Neuronal stem cell (in vitro differentiated cells): Measurements from ENCODE around the gene CYTL1.

Source experiments
- DNase-seq: peaks from one replicate; pipeline ENCODE4 v3.0.0-alpha.2; 2013; ENCODE audit warnings: low spot score
- H2AFZ ChIP-seq: one replicate; pipeline ENCODE4 v1.6.1; 2013; ENCODE audit warnings: mild to moderate bottlenecking, low read length, inconsistent platforms
- H2AK5ac ChIP-seq: 2 replicates; pipeline ENCODE4 v1.6.1; 2013; ENCODE audit warnings: low read depth, mild to moderate bottlenecking, inconsistent platforms, low read length, moderate library complexity, mixed read lengths
- H2BK120ac ChIP-seq: 2 replicates; pipeline ENCODE4 v1.6.1; 2013; ENCODE audit warnings: low read depth, mild to moderate bottlenecking, inconsistent platforms, low read length, moderate library complexity, mixed read lengths
- H2BK12ac ChIP-seq: one replicate; pipeline ENCODE4 v1.6.1; 2013; ENCODE audit warnings: low read length, inconsistent platforms
- H2BK15ac ChIP-seq: 2 replicates; pipeline ENCODE4 v1.6.1; 2013; ENCODE audit warnings: mild to moderate bottlenecking, low read length, inconsistent platforms, mixed read lengths
- H2BK5ac ChIP-seq: one replicate; pipeline ENCODE4 v1.6.1; 2013; ENCODE audit warnings: inconsistent platforms, mild to moderate bottlenecking, low read length, moderate library complexity
- H3K14ac ChIP-seq: one replicate; pipeline ENCODE4 v1.6.1; 2013; ENCODE audit warnings: low read length, inconsistent platforms
- H3K18ac ChIP-seq: 2 replicates; pipeline ENCODE4 v1.6.1; 2013; ENCODE audit warnings: low read length, inconsistent platforms
- H3K23ac ChIP-seq: 2 replicates; pipeline ENCODE4 v1.6.1; 2013; ENCODE audit warnings: low read depth, mild to moderate bottlenecking, mixed read lengths, low read length, inconsistent platforms; ENCODE audit not compliant: poor library complexity
- H3K27ac ChIP-seq: replicated peaks from 3 replicates; pipeline ENCODE4 v1.5.1; 2013; ENCODE audit warnings: low read length, inconsistent platforms
- H3K27me3 ChIP-seq, 3 experiments: 2 replicates each; pipeline ENCODE4 v1.6.1; 2013; ENCODE audit warnings: low read length in 3 of 3, mild to moderate bottlenecking in 2 of 3, inconsistent platforms in 1 of 3, low read depth in 1 of 3, mixed read lengths in 1 of 3, moderate library complexity in 1 of 3; ENCODE audit not compliant: control insufficient read depth in 3 of 3, insufficient read depth in 3 of 3
- H3K36me3 ChIP-seq, 2 donors: replicated peaks in 1 of 2; 2 replicates each; pipeline ENCODE4 v1.6.1; 2013; ENCODE audit warnings: low read length in 2 of 2; ENCODE audit not compliant: control insufficient read depth in 2 of 2, insufficient read depth in 2 of 2
- H3K4ac ChIP-seq: 2 replicates; pipeline ENCODE4 v1.6.1; 2013; ENCODE audit warnings: inconsistent platforms, mild to moderate bottlenecking, low read length, moderate library complexity
- H3K4me1 ChIP-seq, 2 donors: 1 replicate in 1 of 2; 2 replicates in 1 of 2; pipeline ENCODE4 v1.6.1; 2013; ENCODE audit warnings: low read length in 2 of 2, low read depth in 1 of 2; ENCODE audit not compliant: control insufficient read depth in 2 of 2, insufficient read depth in 1 of 2
- H3K4me2 ChIP-seq: one replicate; pipeline ENCODE4 v1.6.1; 2013; ENCODE audit warnings: mild to moderate bottlenecking, low read length, inconsistent platforms; ENCODE audit not compliant: insufficient read depth, poor library complexity, severe bottlenecking
- H3K4me3 ChIP-seq, 2 donors: 2 replicates each; pipeline ENCODE4 v1.5.1; 2013; ENCODE audit warnings: low read length in 2 of 2, mild to moderate bottlenecking in 2 of 2, inconsistent platforms in 1 of 2, moderate library complexity in 1 of 2
- H3K79me1 ChIP-seq: one replicate; pipeline ENCODE4 v1.6.1; 2013; ENCODE audit warnings: low read depth, mild to moderate bottlenecking, inconsistent platforms, low read length, moderate library complexity
- H3K9ac ChIP-seq: one replicate; pipeline ENCODE4 v1.6.1; 2013; ENCODE audit warnings: mild to moderate bottlenecking, low read depth, low read length, inconsistent platforms; ENCODE audit not compliant: poor library complexity
- H3K9me3 ChIP-seq, 2 donors: replicated peaks in 1 of 2; 2 replicates each; pipeline versions ENCODE3 to v1.6.1; 2013; ENCODE audit warnings: low read length in 2 of 2, mild to moderate bottlenecking in 2 of 2, inconsistent platforms in 1 of 2, low read depth in 1 of 2, mixed read lengths in 1 of 2, moderate library complexity in 1 of 2; ENCODE audit not compliant: control insufficient read depth in 2 of 2, insufficient read depth in 1 of 2
- H4K8ac ChIP-seq: one replicate; pipeline ENCODE4 v1.6.1; 2013; ENCODE audit warnings: low read depth, mild to moderate bottlenecking, inconsistent platforms, low read length, moderate library complexity
- H4K91ac ChIP-seq: one replicate; pipeline ENCODE4 v1.6.1; 2013; ENCODE audit warnings: low read length, low read depth, mild to moderate bottlenecking, inconsistent platforms; ENCODE audit not compliant: poor library complexity
- WGBS, 2 donors: extraction: QIAGEN DNeasy Blood & Tissue Kit; methylation state at CpG; one replicate each; pipeline ENCODE4 v1.1.7; 2013; ENCODE audit warnings: missing lambda C conversion rate in 2 of 2, mixed read lengths in 1 of 2; ENCODE audit not compliant: insufficient read length in 2 of 2, insufficient replicate concordance in 1 of 2; ENCODE audit errors: extremely low coverage in 2 of 2; 5-methylcytosine and 5-hydroxymethylcytosine counted together

Gene CYTL1

GRCh38 chr4:5024673-5025072 is 5.4 kb upstream of the CYTL1 start:
- Histone ChIP-seq H3K9me3 (no peaks in the 10 kb centered on the region), H3K27ac (no peak overlapping the region)

GRCh38 chr4:5021546-5021945 is 2.3 kb upstream of the CYTL1 start:
- H3K18ac ChIP-seq = no peak overlapping the region
- H2BK12ac ChIP-seq = no peak overlapping the region
- H2AFZ ChIP-seq = no peak overlapping the region
- H3K79me1 ChIP-seq = no peaks in the 10 kb centered on the region
- WGBS, 2 donors = no CpG with 5 or more reads among the region's 3 CpGs
- peaks cover 0 to 4% (median 3%) of the 10 kb centered on the region in 3 experiments for H3K27me3 ChIP-seq
- no peak overlapping the region for H3K27ac ChIP-seq
- H2BK120ac ChIP-seq = no peak overlapping the region
- no peak overlapping the region for H3K9ac ChIP-seq
- H3K4me3 ChIP-seq = no peak overlapping the region
- H2AK5ac ChIP-seq = no peak overlapping the region
- no peak overlapping the region for H4K91ac ChIP-seq
- H3K4me1 ChIP-seq = peaks cover 0 to 7% of the 10 kb centered on the region in 2 donors
- no peak overlapping the region for H3K14ac ChIP-seq
- no peaks in the 10 kb centered on the region for H3K9me3 ChIP-seq
- H3K23ac ChIP-seq = no peak overlapping the region
- no peak overlapping the region for H2BK5ac ChIP-seq
- no peak overlapping the region for H4K8ac ChIP-seq
- H3K4ac ChIP-seq = no peak overlapping the region
- DNase-seq = no peak
- H2BK15ac ChIP-seq = no peak overlapping the region
- H3K4me2 ChIP-seq = no peak overlapping the region
- no peaks in the 10 kb centered on the region for H3K36me3 ChIP-seq

More at GRCh38 chr4:5024673-5025072, 5.4 kb upstream of the CYTL1 start:
- H3K4me3 ChIP-seq = no peak overlapping the region
- no peak overlapping the region for H3K4me2 ChIP-seq
- WGBS, 2 donors = no CpG with 5 or more reads among the region's 6 CpGs
- H2BK120ac ChIP-seq = no peak overlapping the region
- H3K4ac ChIP-seq = no peak overlapping the region
- H3K4me1 ChIP-seq = peaks cover 0 to under 1% of the 10 kb centered on the region in 2 donors
- no peak overlapping the region for H3K9ac ChIP-seq
- no peak overlapping the region for H2AK5ac ChIP-seq
- H2BK5ac ChIP-seq = no peak overlapping the region
- no peaks in the 10 kb centered on the region for H3K79me1 ChIP-seq
- H3K14ac ChIP-seq = no peak overlapping the region
- H3K36me3 ChIP-seq = no peaks in the 10 kb centered on the region
- no peaks in the 10 kb centered on the region for H3K27me3 ChIP-seq
- H2BK12ac ChIP-seq = no peak overlapping the region
- no peak for DNase-seq
- H4K91ac ChIP-seq = no peak overlapping the region
- H2AFZ ChIP-seq = no peak overlapping the region
- no peak overlapping the region for H2BK15ac ChIP-seq
- H3K23ac ChIP-seq = no peak overlapping the region
- H4K8ac ChIP-seq = peak overlapping the region; percentile 52
- H3K18ac ChIP-seq = no peak overlapping the region

GRCh38 chr4:5020341-5020740 is 1.1 kb upstream of the CYTL1 start:
- H3K27ac ChIP-seq = no peak overlapping the region
- H4K91ac ChIP-seq = no peak overlapping the region
- no peak overlapping the region for H3K14ac ChIP-seq
- H3K4me3 ChIP-seq = no peak overlapping the region
- DNase-seq = no peak
- peaks cover 0 to 4% (median 3%) of the 10 kb centered on the region in 3 experiments for H3K27me3 ChIP-seq
- no peak overlapping the region for H3K4ac ChIP-seq
- no peak overlapping the region for H2AK5ac ChIP-seq
- H2AFZ ChIP-seq = no peak overlapping the region
- H2BK12ac ChIP-seq = no peak overlapping the region
- no peak overlapping the region for H3K23ac ChIP-seq
- no peaks in the 10 kb centered on the region for H3K79me1 ChIP-seq
- no peak overlapping the region for H2BK120ac ChIP-seq
- no peak overlapping the region for H2BK15ac ChIP-seq
- no peak overlapping the region for H3K4me2 ChIP-seq
- WGBS, 2 donors = no CpG with 5 or more reads among the region's 1 CpG
- H3K4me1 ChIP-seq = peaks cover 0 to 7% of the 10 kb centered on the region in 2 donors
- no peak overlapping the region for H4K8ac ChIP-seq
- no peaks in the 10 kb centered on the region for H3K9me3 ChIP-seq
- no peak overlapping the region for H2BK5ac ChIP-seq
- H3K9ac ChIP-seq = no peak overlapping the region
- no peak overlapping the region for H3K18ac ChIP-seq
- no peaks in the 10 kb centered on the region for H3K36me3 ChIP-seq

GRCh38 chr4:5019796-5020195 is 538 bp upstream of the CYTL1 start:
- WGBS, 2 donors = no CpG with 5 or more reads among the region's 12 CpGs
- Histone ChIP-seq H3K4me3 (no peak overlapping the region), H3K14ac (no peak overlapping the region), H2BK120ac (no peak overlapping the region), H2AK5ac (no peak overlapping the region), H3K4me1 (peaks cover 0 to 7% of the 10 kb centered on the region in 2 donors), H3K27me3 (peaks cover 0 to 4% (median 3%) of the 10 kb centered on the region in 3 experiments), H3K9ac (no peak overlapping the region), H3K4me2 (peak overlapping the region; percentile 50), H3K27ac (no peak overlapping the region), H2BK15ac (peak overlapping the region; percentile 4), H3K4ac (no peak overlapping the region), H3K79me1 (no peaks in the 10 kb centered on the region), H3K23ac (no peak overlapping the region), H4K8ac (no peak overlapping the region), H2BK5ac (no peak overlapping the region), H4K91ac (no peak overlapping the region), H3K18ac (no peak overlapping the region), H2AFZ (peak overlapping the region; percentile 40), H3K36me3 (no peaks in the 10 kb centered on the region), H3K9me3 (no peaks in the 10 kb centered on the region), H2BK12ac (no peak overlapping the region)
- DNase-seq = no peak
